ENCODE data around the gene JAK3.

GRCh38 chr19:17840019-17840418, 7.8 kb downstream of the JAK3 start:
- TF ChIP-seq CTCF (IDR thresholded peaks at IDR 0.05) (no peak), HOXB13 (CRISPR knock-in tag; IDR thresholded peaks at IDR 0.05; ENCODE audit: low read depth) (no peak), JUN (IDR thresholded peaks at IDR 0.05) (no peak), BCL3 (IDR thresholded peaks at IDR 0.05) (no peak), POLR2A (IDR thresholded peaks at IDR 0.05; ENCODE audit: low read length) (no peak), USF2 (IDR thresholded peaks at IDR 0.05) (no peak)
